D721Med (cell line): ENCODE data around the gene TOR4A.

Experiments used
- DNase-seq: peaks from one replicate; pipeline ENCODE4 v3.0.0; 2011; ENCODE audit warnings: low spot score; ENCODE audit not compliant: insufficient read length
- FAIRE-seq: peaks from 2 replicates; lab custom pipeline; 2011; peaks lifted over from hg19 to GRCh38; lab: Jason Lieb, UNC
- CTCF ChIP-seq: IDR thresholded peaks from 2 replicates; pipeline ENCODE4 v1.5.1; 2012; ENCODE audit warnings: mild to moderate bottlenecking, control low read depth; ENCODE audit not compliant: insufficient read depth; ENCODE audit errors: missing control alignments

Gene TOR4A

GRCh38 chr9:137277329-137278041 is at the start of gene TOR4A:
TSS of gene TOR4A (plus strand) at chr9:137277726. CDS start at chr9:137278690, 964 bp downstream.
- DNase-seq (no peak), FAIRE-seq (no peak)
- TF ChIP-seq CTCF = no peak

GRCh38 chr9:137227853-137228505 is 49.5 kb upstream of the TOR4A start:
- DNase-seq = no peak
- no peak for FAIRE-seq
- no peak for TF ChIP-seq CTCF

- DNase-seq (no peak), FAIRE-seq (no peak)
- TF ChIP-seq CTCF = no peak
Measured at GRCh38 chr9:137228506-137228967, 49.0 kb upstream of the TOR4A start.

- no peak for TF ChIP-seq CTCF
- no peak for FAIRE-seq
- no peak for DNase-seq
Measured at GRCh38 chr9:137228968-137229896, 48.3 kb upstream of the TOR4A start.

GRCh38 chr9:137229903-137230704 is 47.4 kb upstream of the TOR4A start:
- no peak for FAIRE-seq
- TF ChIP-seq CTCF = no peak
- DNase-seq = no peak

- FAIRE-seq (no peak), DNase-seq (no peak)
- TF ChIP-seq CTCF = no peak
Measured at GRCh38 chr9:137230705-137231371, 46.7 kb upstream of the TOR4A start, which contains the start of gene SLC34A3. TSS of gene SLC34A3 (plus strand) at chr9:137230901. CDS start at chr9:137231703, 802 bp downstream.
